ENCODE data around the gene RSBN1L. TPM values are rescaled to one million over a fixed set of nuclear protein-coding genes. Genes with fewer than 3 reads are reported as not detected.

RSBN1L gene
- total RNA-seq, 1 donor from 2014 or later, result 12.6 TPM

DNA sequence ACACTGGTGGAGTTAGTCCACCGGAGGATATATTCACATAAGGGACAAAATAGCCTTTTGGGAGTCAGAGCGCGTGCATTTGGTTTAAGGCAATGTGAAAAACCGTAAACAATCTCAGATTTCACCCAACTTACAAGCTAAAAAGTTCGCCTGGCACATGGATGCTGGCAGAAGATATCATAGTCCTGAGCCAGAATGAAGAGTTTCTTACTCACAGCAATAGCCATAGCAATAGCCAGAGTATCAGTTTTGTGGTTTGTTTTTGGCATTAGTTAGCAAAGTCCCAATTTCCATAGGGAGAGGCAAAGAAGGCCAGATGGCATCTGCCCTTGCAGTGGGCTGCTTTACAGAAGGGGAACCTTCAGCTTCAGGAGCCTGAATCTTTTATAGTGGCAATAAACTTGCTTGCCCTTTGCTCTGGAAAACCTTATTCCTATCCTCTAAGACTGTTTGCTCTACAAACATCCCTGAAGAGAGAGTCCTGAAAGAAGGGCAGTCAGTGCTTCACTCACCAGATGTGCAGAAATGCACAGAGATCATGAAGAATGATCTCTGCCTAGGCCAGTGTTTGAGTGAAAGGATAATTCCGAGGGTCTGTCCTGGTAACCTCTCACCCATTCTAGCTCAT, 28.7 kb upstream of the RSBN1L start:
- H3K36me3 Mint-ChIP-seq (ENCODE audit: low read depth, unreplicated experiment), result peaks cover 10% of the 10 kb centered on the region
- Histone ChIP-seq H3K79me2 (ENCODE audit: insufficient read depth, low read length) (no peaks in the 10 kb centered on the region), H3K4me2 (ENCODE audit: low read length) (no peak overlapping the region), H4K20me1 (ENCODE audit: insufficient read depth, low read length) (no peaks in the 10 kb centered on the region), H2AFZ (ENCODE audit: low read depth, low read length) (no peak overlapping the region), H3K4me3 (ENCODE audit: insufficient read depth, low read depth, low read length) (no peak overlapping the region), H3K27ac (ENCODE audit: low read depth, low read length) (no peak overlapping the region), H3K9me3 (ENCODE audit: insufficient read depth, low read depth, low read length) (no peaks in the 10 kb centered on the region), H3K36me3 (ENCODE audit: insufficient read depth, low read length) (peaks cover 15% of the 10 kb centered on the region), H3K4me1 (ENCODE audit: insufficient read depth, low read length) (no peaks in the 10 kb centered on the region), H3K27me3 (ENCODE audit: insufficient read depth, low read length) (no peaks in the 10 kb centered on the region), H3K9ac (ENCODE audit: low read length) (no peak overlapping the region)
- no peak overlapping the region for H3K4me3 Mint-ChIP-seq (ENCODE audit: unreplicated experiment)
- FAIRE-seq (no peak), DNase-seq (ENCODE audit: low read depth) (peak; percentile 8)
- H3K9me3 Mint-ChIP-seq (ENCODE audit: unreplicated experiment), result no peaks in the 10 kb centered on the region
- H3K27ac Mint-ChIP-seq (ENCODE audit: unreplicated experiment), result no peak overlapping the region
- no peaks in the 10 kb centered on the region for H3K27me3 Mint-ChIP-seq (ENCODE audit: low read depth, unreplicated experiment)
- H3K4me1 Mint-ChIP-seq (ENCODE audit: low read depth, unreplicated experiment), result peaks cover 13% of the 10 kb centered on the region
- TF ChIP-seq EZH2 (IDR thresholded peaks at IDR 0.05; ENCODE audit: insufficient read depth, low read length), result no peak
- TF ChIP-seq, protein P1, sequence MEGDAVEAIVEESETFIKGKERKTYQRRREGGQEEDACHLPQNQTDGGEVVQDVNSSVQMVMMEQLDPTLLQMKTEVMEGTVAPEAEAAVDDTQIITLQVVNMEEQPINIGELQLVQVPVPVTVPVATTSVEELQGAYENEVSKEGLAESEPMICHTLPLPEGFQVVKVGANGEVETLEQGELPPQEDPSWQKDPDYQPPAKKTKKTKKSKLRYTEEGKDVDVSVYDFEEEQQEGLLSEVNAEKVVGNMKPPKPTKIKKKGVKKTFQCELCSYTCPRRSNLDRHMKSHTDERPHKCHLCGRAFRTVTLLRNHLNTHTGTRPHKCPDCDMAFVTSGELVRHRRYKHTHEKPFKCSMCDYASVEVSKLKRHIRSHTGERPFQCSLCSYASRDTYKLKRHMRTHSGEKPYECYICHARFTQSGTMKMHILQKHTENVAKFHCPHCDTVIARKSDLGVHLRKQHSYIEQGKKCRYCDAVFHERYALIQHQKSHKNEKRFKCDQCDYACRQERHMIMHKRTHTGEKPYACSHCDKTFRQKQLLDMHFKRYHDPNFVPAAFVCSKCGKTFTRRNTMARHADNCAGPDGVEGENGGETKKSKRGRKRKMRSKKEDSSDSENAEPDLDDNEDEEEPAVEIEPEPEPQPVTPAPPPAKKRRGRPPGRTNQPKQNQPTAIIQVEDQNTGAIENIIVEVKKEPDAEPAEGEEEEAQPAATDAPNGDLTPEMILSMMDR (IDR thresholded peaks at IDR 0.05; ENCODE audit: insufficient read depth, low read depth, low read length), result no peak

DNA sequence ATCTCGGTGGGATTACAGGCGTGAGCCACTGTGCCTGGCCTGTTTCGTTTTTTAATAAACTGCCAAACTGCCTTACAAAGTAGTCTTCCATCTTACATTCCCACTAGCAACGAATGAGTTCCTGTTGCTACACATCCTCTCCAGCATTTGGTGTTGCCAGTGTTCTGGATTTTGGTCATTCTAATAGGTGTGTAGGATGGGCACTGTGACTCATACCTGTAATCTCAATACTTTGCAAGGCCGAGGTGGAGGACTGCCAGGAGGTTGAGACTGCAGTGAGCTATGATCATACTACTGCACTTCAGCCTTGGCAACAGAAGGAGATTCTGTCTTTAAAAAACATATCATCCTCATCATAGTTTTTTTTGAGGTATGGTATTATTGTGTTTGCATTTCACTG, 21.4 kb upstream of the RSBN1L start:
- Histone ChIP-seq H3K9me3 (ENCODE audit: insufficient read depth, low read depth, low read length) (no peaks in the 10 kb centered on the region), H3K27ac (ENCODE audit: low read depth, low read length) (no peak overlapping the region), H3K27me3 (ENCODE audit: insufficient read depth, low read length) (no peaks in the 10 kb centered on the region), H4K20me1 (ENCODE audit: insufficient read depth, low read length) (no peaks in the 10 kb centered on the region), H2AFZ (ENCODE audit: low read depth, low read length) (no peak overlapping the region), H3K36me3 (ENCODE audit: insufficient read depth, low read length) (no peaks in the 10 kb centered on the region), H3K4me2 (ENCODE audit: low read length) (no peak overlapping the region), H3K4me3 (ENCODE audit: insufficient read depth, low read depth, low read length) (no peak overlapping the region), H3K79me2 (ENCODE audit: insufficient read depth, low read length) (no peaks in the 10 kb centered on the region), H3K9ac (ENCODE audit: low read length) (no peak overlapping the region), H3K4me1 (ENCODE audit: insufficient read depth, low read length) (no peaks in the 10 kb centered on the region)
- Mint-ChIP-seq H3K27me3 (ENCODE audit: low read depth, unreplicated experiment) (no peaks in the 10 kb centered on the region), H3K36me3 (ENCODE audit: low read depth, unreplicated experiment) (peaks cover 3% of the 10 kb centered on the region), H3K9me3 (ENCODE audit: unreplicated experiment) (no peaks in the 10 kb centered on the region), H3K27ac (ENCODE audit: unreplicated experiment) (no peak overlapping the region), H3K4me1 (ENCODE audit: low read depth, unreplicated experiment) (peaks cover 8% of the 10 kb centered on the region), H3K4me3 (ENCODE audit: unreplicated experiment) (no peak overlapping the region)
- TF ChIP-seq, protein P1 (IDR thresholded peaks at IDR 0.05; ENCODE audit: insufficient read depth, low read depth, low read length), result no peak
- TF ChIP-seq EZH2 (IDR thresholded peaks at IDR 0.05; ENCODE audit: insufficient read depth, low read length), result no peak
- DNase-seq (ENCODE audit: low read depth) (peak; percentile 72), FAIRE-seq (no peak)

DNA sequence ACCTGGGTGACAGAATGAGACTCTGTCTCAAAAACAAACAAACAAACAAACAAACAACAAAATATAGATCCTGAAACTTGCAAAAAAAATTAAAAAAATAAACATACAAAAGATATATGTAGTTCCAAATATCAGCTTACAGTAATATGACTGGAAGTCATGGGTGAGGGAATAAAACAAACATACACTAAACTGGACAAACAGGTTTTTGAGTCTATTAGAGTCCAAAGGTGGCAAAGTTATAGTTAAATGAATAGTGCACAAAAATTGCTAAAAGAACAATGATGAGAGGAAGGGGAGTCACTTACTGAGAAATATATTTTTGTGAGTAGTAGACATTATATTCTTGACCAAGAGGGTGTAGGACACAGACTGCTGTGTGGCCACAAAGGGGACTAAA, 16.7 kb upstream of the RSBN1L start:
- Histone ChIP-seq H4K20me1 (ENCODE audit: insufficient read depth, low read length) (no peaks in the 10 kb centered on the region), H2AFZ (ENCODE audit: low read depth, low read length) (no peak overlapping the region), H3K79me2 (ENCODE audit: insufficient read depth, low read length) (no peaks in the 10 kb centered on the region), H3K27me3 (ENCODE audit: insufficient read depth, low read length) (no peaks in the 10 kb centered on the region), H3K27ac (ENCODE audit: low read depth, low read length) (no peak overlapping the region), H3K4me1 (ENCODE audit: insufficient read depth, low read length) (no peaks in the 10 kb centered on the region), H3K4me3 (ENCODE audit: insufficient read depth, low read depth, low read length) (no peak overlapping the region), H3K36me3 (ENCODE audit: insufficient read depth, low read length) (peaks cover 3% of the 10 kb centered on the region), H3K9ac (ENCODE audit: low read length) (no peak overlapping the region), H3K4me2 (ENCODE audit: low read length) (no peak overlapping the region), H3K9me3 (ENCODE audit: insufficient read depth, low read depth, low read length) (no peaks in the 10 kb centered on the region)
- Mint-ChIP-seq H3K4me1 (ENCODE audit: low read depth, unreplicated experiment) (peaks cover 13% of the 10 kb centered on the region), H3K36me3 (ENCODE audit: low read depth, unreplicated experiment) (peaks cover 13% of the 10 kb centered on the region), H3K27me3 (ENCODE audit: low read depth, unreplicated experiment) (no peaks in the 10 kb centered on the region), H3K9me3 (ENCODE audit: unreplicated experiment) (no peaks in the 10 kb centered on the region), H3K4me3 (ENCODE audit: unreplicated experiment) (no peak overlapping the region), H3K27ac (ENCODE audit: unreplicated experiment) (no peak overlapping the region)
- TF ChIP-seq, protein P1 (IDR thresholded peaks at IDR 0.05; ENCODE audit: insufficient read depth, low read depth, low read length), result no peak
- no peak for TF ChIP-seq EZH2 (IDR thresholded peaks at IDR 0.05; ENCODE audit: insufficient read depth, low read length)
- DNase-seq (ENCODE audit: low read depth) (no peak), FAIRE-seq (no peak)

Data from astrocyte (in vitro differentiated cells and primary cell).